GM18526 (cell line): ENCODE results near the gene COL12A1.

Experiments used
- POLR2A ChIP-seq: IDR thresholded peaks from 3 replicates; pipeline ENCODE4 v1.6.1; 2011; ENCODE audit not compliant: insufficient read length; ENCODE audit errors: extremely low read depth

COL12A1 gene

DNA sequence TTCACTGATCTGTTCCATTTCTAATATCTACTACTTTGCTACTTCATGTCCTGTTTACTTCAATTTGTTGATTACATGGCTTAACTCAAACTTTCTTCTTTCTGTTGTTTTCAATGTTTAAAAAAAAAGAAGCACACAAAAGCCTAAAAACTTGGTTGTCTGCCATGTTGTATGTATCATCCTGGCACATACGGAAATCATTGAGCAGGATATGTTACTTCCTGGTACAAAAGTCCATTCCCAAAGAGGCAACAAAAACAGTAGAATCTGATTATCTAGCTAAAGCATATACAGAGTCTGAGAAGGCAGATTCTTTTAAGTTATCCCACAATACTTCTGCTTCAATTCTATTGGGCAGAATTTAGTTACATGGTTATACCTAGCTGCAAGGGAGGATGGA is 14.5 kb upstream of the COL12A1 start:
- TF ChIP-seq POLR2A = no peak

DNA sequence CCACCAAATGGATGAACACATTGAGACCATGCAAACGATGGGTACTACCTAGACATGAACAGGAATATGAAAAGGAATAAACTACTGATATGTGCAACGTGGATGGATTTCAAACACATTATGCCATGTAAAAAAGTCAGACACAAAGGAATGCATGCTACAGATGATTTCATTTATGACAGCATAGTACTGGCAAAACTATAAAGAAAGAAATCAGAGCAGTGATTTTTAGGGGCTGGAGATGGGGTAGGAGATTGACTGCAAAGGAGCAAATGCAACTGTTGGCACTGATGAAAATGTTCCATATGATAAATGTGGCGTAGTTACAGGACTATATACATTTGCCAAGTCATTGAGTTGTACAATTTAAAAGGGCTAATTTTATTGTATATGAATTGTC is 13.4 kb upstream of the COL12A1 start:
- no peak for TF ChIP-seq POLR2A

GRCh38 chr6:75217193-75217592 is 11.3 kb upstream of the COL12A1 start:
- no peak for TF ChIP-seq POLR2A

GRCh38 chr6:75215291-75215690 is 9.4 kb upstream of the COL12A1 start:
- no peak for TF ChIP-seq POLR2A

- no peak for TF ChIP-seq POLR2A
These were observed 7.9 kb upstream of the COL12A1 start for GRCh38 chr6:75213732-75214131.

DNA sequence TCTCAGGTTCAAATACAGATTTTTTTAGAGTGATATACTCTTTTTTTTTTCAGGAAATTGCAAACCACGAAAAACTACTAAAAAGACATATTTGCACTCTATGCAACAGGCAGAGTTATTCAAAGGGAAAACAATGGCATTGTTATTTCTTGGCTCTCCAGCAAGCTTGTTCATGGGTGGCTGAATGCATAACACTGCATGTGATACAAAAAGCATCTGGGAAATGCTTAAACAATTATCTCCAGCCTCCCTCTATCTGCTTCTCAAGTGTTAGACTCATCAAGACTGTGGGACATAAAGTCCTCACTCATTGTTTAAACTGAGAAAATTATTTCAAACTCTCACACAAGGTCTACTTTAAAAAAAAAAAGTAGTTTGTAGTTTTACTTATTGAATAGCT is 7.3 kb upstream of the COL12A1 start:
- TF ChIP-seq POLR2A = no peak

GRCh38 chr6:75211920-75212590 is 6.2 kb upstream of the COL12A1 start:
- no peak for TF ChIP-seq POLR2A

GRCh38 chr6:75210885-75211739 is 5.3 kb upstream of the COL12A1 start:
- TF ChIP-seq POLR2A = no peak

DNA sequence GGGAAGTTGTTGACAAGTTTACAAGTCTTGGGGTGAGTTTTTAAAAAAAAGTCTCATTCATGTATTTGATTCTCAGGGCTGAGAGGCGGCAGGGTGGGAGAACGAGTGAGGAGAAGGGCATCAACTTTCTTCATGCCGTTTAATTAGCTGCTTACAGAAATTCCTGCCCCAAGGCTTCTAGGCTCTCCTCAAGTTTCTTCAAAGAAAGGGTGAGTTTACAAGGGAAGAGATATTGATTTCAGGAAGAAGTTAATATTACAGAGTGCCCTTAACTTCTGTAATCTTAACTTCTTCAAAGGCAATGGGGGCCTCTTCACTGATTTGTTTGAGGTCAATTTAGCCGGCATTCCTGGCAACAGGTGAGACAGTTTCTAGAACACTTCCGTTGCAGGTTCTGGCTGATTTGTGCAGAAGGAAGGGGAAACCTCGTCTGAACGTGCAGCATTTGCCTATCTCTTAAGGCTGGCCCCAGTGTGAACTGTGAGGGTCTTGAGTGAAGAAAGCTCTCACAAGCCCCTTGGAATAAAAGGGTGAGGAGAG is 3.4 kb upstream of the COL12A1 start:
- TF ChIP-seq POLR2A = no peak

- TF ChIP-seq POLR2A = no peak
These were observed 2.7 kb upstream of the COL12A1 start for GRCh38 chr6:75208298-75209183.

- no peak for TF ChIP-seq POLR2A
These were observed 906 bp upstream of the COL12A1 start for GRCh38 chr6:75206576-75207342.

DNA sequence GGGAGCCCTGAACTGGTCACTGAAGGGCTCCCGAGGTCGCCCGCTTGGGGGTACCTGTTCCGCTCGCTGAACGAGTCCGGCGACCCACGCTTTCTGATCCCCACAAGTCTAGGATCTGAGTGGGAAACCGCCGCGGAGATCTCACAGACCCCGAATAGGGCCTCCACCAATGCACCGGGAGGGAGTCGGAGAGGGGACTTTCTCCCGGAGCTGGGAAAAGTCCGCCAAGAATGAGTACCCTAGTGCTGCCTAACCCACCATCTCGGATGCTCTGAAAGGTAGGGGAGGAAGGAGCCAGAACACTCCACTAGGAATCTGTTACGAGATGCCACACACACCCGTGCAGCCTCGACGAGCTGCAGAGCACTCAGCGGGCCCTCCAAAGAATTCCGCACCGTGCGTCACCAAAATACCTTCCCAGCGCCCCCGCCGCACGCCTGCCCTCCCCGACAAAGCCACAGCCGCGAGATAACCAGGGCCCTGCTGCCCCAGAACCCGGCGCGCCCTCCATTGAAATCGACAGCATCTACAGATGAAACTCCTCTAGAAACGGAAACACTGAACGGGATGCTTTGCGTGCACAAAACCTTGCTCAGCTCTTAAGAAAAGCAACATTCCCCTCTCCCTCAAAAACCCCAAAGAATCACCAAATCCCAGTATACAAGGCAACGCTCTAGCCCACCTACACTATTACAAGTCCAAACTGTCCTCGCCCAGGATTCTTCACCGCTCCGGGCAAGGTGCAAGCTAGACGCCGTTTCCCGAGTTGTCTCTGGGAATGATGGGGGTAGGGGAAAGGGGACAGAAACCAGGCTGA is 686 bp downstream of the COL12A1 start:
- TF ChIP-seq POLR2A = no peak

DNA sequence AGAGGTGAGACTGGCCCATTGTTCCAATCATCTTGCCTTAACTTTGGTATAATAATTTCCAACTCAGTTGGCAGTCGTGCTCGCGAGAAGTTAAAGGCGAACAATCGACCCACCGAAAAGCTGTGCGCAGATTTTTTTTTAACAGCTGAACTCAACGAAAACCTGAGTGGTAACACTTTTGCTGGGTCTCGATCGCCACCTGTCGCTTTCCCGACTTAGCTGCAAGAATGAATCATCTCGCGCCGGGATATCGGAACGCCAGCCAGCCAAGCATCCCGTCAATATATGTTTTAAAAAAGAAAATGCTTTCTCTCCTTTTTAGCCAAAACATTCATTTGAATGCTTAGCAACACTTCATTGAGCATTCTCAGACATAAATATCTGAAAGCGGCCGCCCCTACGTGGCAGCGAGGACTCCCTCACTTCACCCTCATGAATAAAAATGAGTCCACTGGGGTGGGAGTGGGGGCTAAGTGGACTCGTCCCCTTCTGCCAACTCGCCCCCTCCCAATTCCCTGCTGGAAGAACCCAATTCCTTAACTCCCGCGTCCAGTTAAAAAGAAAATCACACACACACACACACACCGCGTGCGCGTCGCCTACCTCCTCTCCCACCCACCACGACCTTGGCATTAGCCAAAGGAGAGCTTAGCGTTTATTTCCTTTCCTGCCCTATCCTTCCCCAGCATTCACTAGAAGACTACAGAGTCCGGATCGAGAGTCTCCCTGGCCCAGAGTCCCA is 1.5 kb downstream of the COL12A1 start:
- TF ChIP-seq POLR2A = no peak

DNA sequence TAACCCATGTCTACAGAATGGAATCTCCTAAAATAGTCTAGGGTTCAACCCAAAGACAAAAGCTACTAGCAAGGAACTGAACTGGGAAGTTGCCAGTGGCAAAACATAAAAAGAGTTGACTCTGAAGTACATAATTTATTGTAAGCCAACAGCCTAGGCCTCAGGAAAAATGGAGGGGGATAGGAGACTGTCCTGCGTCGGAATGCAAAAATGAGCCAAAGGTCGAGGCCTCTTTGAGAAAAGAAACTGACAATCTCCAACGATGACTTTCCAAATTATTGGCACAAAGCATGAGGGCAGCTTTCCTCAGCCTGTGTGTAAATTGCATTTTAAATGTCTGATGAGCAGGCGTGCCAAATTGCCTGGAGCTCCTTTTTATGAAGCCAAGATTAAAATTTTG is 2.1 kb downstream of the COL12A1 start:
- no peak for TF ChIP-seq POLR2A
